HG03066 (cell line): ENCODE results near the gene SLC2A2.

Experiments
- ATAC-seq: cut with Tn5 transposase; IDR thresholded peaks from one replicate; pipeline ENCODE4 v1.9.1; 2021; ENCODE audit warnings: low read depth; ENCODE audit not compliant: unreplicated experiment

Gene SLC2A2

DNA sequence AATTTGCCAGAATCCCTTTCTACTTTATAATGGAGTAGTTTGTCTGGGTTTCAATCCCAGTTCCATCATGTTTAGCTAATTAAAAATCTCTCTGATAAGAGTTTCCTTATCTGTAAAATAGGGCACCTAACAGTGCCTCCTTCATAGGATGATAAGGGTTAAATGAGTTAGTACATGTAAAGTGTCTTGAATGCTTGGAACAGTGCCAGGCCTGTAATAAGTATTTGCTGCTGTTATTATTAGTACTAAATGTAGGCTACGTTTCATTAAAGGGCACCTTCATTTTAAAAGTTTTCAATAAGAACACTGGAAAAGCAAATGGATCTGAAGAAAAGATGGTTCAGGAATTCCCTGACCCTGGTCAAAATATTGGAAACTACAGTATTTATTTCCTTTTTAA lies 11.8 kb upstream of the SLC2A2 start:
- ATAC-seq, result no peak

DNA sequence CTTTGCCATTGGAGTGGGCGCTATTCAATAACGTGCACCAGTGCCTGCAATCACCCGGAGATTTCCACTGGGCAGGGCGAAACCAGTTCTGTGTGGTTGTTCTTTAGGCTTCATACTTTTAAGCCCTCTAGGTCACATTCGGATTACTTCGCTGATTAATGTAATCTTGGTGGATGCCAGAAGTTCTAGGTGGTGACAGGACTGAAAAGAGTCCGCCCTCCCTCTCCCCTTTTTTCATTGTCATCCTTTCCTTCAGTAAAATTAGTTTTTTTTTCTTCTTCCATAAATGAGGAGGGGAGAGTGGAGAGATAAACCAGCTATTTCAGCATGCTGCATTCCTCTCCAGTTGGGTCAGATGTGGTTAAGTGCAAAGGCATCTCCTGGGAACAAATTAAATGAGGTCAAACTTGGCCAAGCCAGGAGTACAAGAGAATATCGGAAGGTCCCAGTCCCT lies 2.3 kb upstream of the SLC2A2 start:
- no peak for ATAC-seq

DNA sequence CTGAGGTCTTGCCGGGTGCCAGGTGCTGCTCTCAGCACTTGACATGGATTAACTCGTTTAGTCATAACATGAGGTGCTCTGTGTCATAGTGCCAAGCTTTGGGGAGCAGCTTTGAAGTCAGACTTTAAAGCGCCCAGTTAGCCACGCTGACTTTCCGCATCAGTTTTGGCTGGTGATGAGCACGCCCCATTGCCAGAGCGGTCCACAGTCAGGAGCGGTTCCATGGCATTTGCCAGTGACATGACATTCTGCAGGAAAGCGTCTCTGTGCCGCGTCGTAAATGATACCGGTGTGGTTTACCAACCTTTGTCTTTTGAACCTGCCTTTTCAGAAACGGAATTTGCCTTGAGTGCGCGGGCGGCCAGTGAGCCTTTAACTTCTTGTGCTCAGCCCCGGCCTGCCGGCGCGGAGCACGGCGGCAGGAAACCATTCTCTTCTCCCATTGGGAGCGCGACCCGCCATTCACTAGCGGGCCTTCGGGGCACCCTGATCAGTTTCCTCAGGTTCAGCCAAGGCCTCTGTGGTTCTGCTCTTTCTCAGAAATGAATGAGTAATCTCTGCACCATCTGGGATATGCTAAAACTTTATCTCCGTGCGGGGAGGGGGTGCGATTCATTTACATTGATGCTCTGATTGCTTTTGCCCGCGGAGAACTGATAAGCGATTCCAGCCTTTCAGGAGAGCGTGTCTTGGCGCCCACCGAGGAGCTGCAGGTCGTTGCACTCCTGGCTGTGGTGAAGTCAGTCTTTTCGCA lies 1.7 kb upstream of the SLC2A2 start:
- no peak for ATAC-seq

- no peak for ATAC-seq
Observed at GRCh38 chr3:171023566-171023965, 3.0 kb downstream of the SLC2A2 start.

- no peak for ATAC-seq
Observed at GRCh38 chr3:171021377-171021776, 5.1 kb downstream of the SLC2A2 start.

DNA sequence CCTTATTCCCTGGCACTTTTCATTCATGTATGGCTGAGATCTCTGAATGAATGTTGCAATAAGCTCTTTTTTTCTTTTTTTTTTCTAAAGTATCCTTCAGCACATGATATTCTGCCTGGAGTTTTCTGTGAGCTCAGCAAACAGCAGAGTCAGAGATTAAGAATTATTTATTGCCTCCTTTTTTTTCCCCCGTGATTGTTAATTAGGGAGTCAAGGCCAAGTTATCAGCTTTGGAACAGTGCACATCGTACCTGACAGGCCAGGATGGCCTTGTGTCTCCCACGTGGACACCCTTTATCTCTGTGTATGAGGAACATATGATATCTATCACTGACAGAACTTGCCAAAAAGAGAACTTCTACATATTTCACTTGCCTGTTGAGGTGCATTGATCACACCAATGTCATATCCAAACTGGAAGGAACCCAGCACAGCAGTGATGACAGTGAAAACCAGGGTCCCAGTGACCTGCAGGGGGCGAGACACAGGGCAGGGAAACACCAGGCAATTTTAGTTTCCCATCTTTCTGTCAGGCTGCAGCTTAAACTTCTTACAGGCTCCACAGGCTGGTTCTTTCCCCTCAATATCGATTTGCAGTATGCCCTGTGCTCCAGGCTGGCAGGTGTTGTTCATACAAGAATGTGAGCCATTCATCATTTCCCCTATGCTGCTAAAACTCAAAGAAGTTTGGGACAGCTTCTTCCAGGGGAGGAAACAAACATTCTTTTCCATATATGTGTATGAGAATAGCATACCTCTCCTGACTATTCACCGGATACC lies 8.2 kb downstream of the SLC2A2 start:
- no peak for ATAC-seq

- ATAC-seq, result no peak
Observed at GRCh38 chr3:171013822-171014748, 12.4 kb downstream of the SLC2A2 start.

- ATAC-seq, result no peak
Observed at GRCh38 chr3:171011873-171012336, 14.6 kb downstream of the SLC2A2 start.

- ATAC-seq, result no peak
Observed at GRCh38 chr3:171011109-171011872, 15.2 kb downstream of the SLC2A2 start.

DNA sequence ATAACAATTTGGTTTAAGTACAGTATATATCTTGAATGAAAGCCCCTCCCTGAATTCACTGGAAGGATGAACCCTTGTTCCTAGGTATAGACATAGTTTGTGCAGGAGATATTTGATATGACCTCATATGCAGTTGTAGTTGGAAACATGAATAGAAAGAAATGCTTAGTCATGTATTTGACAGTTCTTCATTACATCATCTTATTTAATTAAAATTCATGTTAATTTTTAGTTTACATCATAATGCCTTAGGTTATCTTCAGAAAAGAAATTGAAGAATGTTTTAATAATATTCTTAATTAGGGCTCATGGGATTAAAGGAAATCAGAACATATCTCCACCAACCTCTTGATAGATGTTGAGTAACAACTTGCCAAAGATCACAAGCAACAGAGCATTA lies 19.2 kb downstream of the SLC2A2 start:
- ATAC-seq, result no peak

- ATAC-seq, result no peak
Observed at GRCh38 chr3:171005648-171006047, 20.9 kb downstream of the SLC2A2 start.

GRCh38 chr3:171001957-171002694 lies 24.4 kb downstream of the SLC2A2 start:
- ATAC-seq, result no peak

DNA sequence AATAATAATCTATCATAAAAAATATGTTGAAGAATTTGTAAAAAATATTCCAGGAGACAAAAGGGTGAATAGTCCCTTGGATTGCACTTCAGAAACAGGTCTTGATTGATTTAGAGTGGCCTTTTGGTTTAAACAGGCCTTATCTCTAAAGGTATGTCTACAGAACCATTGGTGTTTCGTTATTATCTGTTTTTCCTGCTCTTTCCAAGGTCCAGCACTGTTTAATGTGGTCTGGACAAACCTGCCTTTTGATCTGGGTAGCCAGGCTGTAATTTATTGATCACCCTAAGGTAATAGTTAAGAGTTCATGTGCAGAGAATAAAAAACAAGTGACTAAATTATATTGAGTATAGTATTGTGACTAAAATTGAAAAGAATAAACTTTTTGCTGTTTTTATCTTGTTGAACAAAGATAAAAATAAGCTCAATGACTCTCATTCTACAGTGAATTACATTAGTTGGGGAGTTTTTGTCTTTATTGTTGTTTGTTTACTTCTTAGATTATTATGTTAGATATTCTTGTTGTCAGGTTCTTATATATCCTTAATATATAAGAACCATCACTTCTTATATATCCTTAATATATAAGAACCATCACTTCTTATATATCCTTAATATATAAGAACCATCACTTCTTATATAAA lies 25.1 kb downstream of the SLC2A2 start:
- no peak for ATAC-seq

- ATAC-seq, result no peak
Observed at GRCh38 chr3:171000281-171000680, 26.2 kb downstream of the SLC2A2 start.

DNA sequence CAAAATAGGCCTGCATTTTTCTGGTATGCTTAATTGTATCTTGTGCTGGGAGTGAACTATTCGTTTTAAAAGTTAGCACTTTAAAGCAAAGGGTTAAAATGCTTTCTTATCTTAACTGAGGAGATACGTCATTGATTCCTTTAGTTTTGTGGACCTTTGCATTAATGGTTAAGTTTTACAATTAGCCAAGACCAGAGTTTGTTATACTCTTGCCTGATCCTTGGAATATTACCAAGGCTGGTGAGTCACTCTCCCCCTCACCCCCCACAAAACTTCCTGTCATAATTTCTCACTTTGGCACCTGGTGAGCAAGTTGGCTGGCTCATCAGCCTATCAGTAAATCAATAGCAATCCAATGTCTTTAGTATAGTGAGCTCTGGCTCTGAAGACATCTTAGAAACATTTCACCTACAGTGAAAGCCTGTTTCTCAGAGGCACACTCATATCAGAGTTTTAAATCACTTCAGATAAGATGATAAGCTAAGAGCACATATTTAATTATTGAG lies 26.7 kb downstream of the SLC2A2 start:
- no peak for ATAC-seq

GRCh38 chr3:170997961-170998913 lies 28.3 kb downstream of the SLC2A2 start:
- ATAC-seq, result no peak

DNA sequence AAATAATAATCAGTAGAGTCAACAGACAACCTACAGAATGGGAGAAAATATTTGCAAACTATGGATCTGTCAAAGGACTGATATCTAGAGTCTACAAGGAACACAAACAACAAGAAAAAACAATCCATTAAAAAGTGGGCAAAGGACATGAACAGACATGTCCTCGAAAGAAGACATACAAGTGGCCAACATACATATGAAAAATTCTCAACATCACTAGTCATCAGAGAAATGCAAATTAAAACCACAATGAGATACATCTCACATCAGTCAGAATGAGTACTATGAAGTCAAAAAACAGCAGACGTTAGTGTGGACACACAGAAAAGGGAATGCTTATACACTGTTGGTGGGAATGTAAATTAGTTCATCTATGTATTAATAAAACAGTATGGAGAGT lies 33.7 kb downstream of the SLC2A2 start:
- ATAC-seq, result no peak

- no peak for ATAC-seq
Observed at GRCh38 chr3:170991664-170992063, 34.9 kb downstream of the SLC2A2 start.
